Bronchial epithelial cell (primary cell): ENCODE data around the gene LAD1. TPM values are rescaled to one million over a fixed set of nuclear protein-coding genes. Genes with fewer than 3 reads are reported as not detected.

Source experiments
- DNase-seq: peaks from one replicate; pipeline ENCODE4 v3.0.0-alpha.2; 2010; ENCODE audit warnings: low read depth
- FAIRE-seq: peaks from 2 replicates; lab custom pipeline; 2011; peaks lifted over from hg19 to GRCh38; lab: Jason Lieb, UNC
- H3K27me3 ChIP-seq: 2 replicates; pipeline ENCODE4 v1.5.1; 2011; ENCODE audit warnings: low read length; ENCODE audit not compliant: control insufficient read depth, insufficient read depth
- H3K36me3 ChIP-seq: 2 replicates; pipeline ENCODE4 v1.5.1; 2011; ENCODE audit warnings: low read length; ENCODE audit not compliant: control insufficient read depth, insufficient read depth
- H3K4me3 ChIP-seq: 2 replicates; pipeline ENCODE4 v1.5.1; 2011; ENCODE audit warnings: mild to moderate bottlenecking, low read depth, low read length, control low read depth
- CTCF ChIP-seq: IDR thresholded peaks from 2 replicates; pipeline ENCODE4 v1.5.1; 2011; ENCODE audit warnings: mild to moderate bottlenecking, moderate library complexity, low read length, control low read depth, inconsistent platforms; ENCODE audit not compliant: insufficient read depth, severe bottlenecking
- total RNA-seq: library from RNA; depleted of rRNA; stranded (reverse); fragments of >200 nt; gene quantifications from 2 replicates; pipeline ENCODE4 v1.2.1, GENCODE V29; 2014

Gene LAD1
- total RNA-seq, 1 donor from 2014 or later: 156 TPM

- DNase-seq (no peak), FAIRE-seq (no peak)
- no peak overlapping the region for H3K4me3 ChIP-seq
- no peaks in the 10 kb centered on the region for H3K27me3 ChIP-seq
- H3K36me3 ChIP-seq: peaks cover 49% of the 10 kb centered on the region
- no peak for TF ChIP-seq CTCF
Measured at GRCh38 chr1:201384406-201384782, 14.7 kb downstream of the LAD1 start.

GRCh38 chr1:201383647-201384405, 15.3 kb downstream of the LAD1 start:
- H3K4me3 ChIP-seq: no peak overlapping the region
- FAIRE-seq (no peak), DNase-seq (peak; percentile 74)
- no peak for TF ChIP-seq CTCF
- no peaks in the 10 kb centered on the region for H3K27me3 ChIP-seq
- peaks cover 46% of the 10 kb centered on the region for H3K36me3 ChIP-seq

- H3K4me3 ChIP-seq: no peak overlapping the region
- DNase-seq: no peak
- peaks cover 34% of the 10 kb centered on the region for H3K36me3 ChIP-seq
- no peak for TF ChIP-seq CTCF
- peaks cover 2% of the 10 kb centered on the region for H3K27me3 ChIP-seq
- FAIRE-seq: no peak
Measured at GRCh38 chr1:201381130-201381529, 18.0 kb downstream of the LAD1 start.

- FAIRE-seq: no peak
- Histone ChIP-seq H3K4me3 (no peak overlapping the region), H3K36me3 (peaks cover 23% of the 10 kb centered on the region), H3K27me3 (peaks cover 8% of the 10 kb centered on the region)
- DNase-seq: no peak
- TF ChIP-seq CTCF: no peak
Measured at GRCh38 chr1:201379733-201380242, 19.3 kb downstream of the LAD1 start.

GRCh38 chr1:201378804-201379203, 20.3 kb downstream of the LAD1 start:
- no peak for TF ChIP-seq CTCF
- FAIRE-seq (no peak), DNase-seq (no peak)
- Histone ChIP-seq H3K4me3 (no peak overlapping the region), H3K36me3 (peaks cover 14% of the 10 kb centered on the region), H3K27me3 (peaks cover 11% of the 10 kb centered on the region)
